H1 (cell line): ENCODE data around the gene SAP30. TPM values are rescaled to one million over a fixed set of nuclear protein-coding genes. Genes with fewer than 3 reads are reported as not detected.
A peak's percentile ranks its signal among the peaks of the same experiment; 100 is the strongest.

Experiments used
- CHD7 ChIP-seq: fragments of 300-600 bp; sonication (generic); IDR thresholded peaks from 2 replicates; pipeline ENCODE4 v1.7.1; 2012; ENCODE audit warnings: low read length, moderate library complexity, mild to moderate bottlenecking, inconsistent platforms; ENCODE audit not compliant: insufficient replicate concordance
- RAD21 ChIP-seq, 2 experiments: IDR thresholded peaks in 1 of 2; conservative IDR thresholded peaks in 1 of 2; 2 replicates each; pipeline ENCODE4 v1.6.1; 2011; ENCODE audit warnings: low read depth in 2 of 2, low read length in 2 of 2, improper control_type of control experiment in 1 of 2, inconsistent platforms in 1 of 2, mild to moderate bottlenecking in 1 of 2, moderate library complexity in 1 of 2
- RBBP5 ChIP-seq: IDR thresholded peaks from 2 replicates; pipeline ENCODE4 v1.7.1; 2012; ENCODE audit warnings: low read depth, mild to moderate bottlenecking, inconsistent platforms, low read length, moderate library complexity, borderline replicate concordance
- RNF2 ChIP-seq: fragments of 200-900, 300-1000 bp; sonication (generic); IDR thresholded peaks from 2 replicates; pipeline ENCODE4 v1.7.1; 2016; ENCODE audit warnings: borderline replicate concordance, low read depth, mild to moderate bottlenecking, antibody characterized with exemption, low read length; ENCODE audit not compliant: poor library complexity, severe bottlenecking; ENCODE audit errors: missing control alignments
- RXRA ChIP-seq: IDR thresholded peaks from 2 replicates; pipeline ENCODE4 v1.6.1; 2011; ENCODE audit warnings: low read depth, mild to moderate bottlenecking, low read length, moderate library complexity; ENCODE audit not compliant: insufficient read depth
- SIN3A ChIP-seq, 2 experiments: IDR thresholded peaks in 1 of 2; conservative IDR thresholded peaks in 1 of 2; 2 replicates each; pipeline ENCODE4 v1.6.1; 2011 to 2012; ENCODE audit warnings: low read length in 2 of 2, improper control_type of control experiment in 1 of 2, low read depth in 1 of 2, mild to moderate bottlenecking in 1 of 2
- TCF12 ChIP-seq: IDR thresholded peaks from 2 replicates; pipeline ENCODE4 v1.6.1; 2011; ENCODE audit warnings: low read depth, mild to moderate bottlenecking, low read length
- polyA plus RNA-seq, 7 experiments: library from polyadenylated mRNA; depleted of rRNA in 3 of 7; stranded (reverse) in 5 of 7; unstranded in 2 of 7; fragments of >200 nt in 5 of 7; fragments of 200-250 nt in 2 of 7; gene quantifications; 1 replicate in 5 of 7; 2 replicates in 1 of 7; 4 replicates in 1 of 7; pipeline versions ENCODE4 v1.2.1 to v1.2.3, GENCODE V29; 2011 to 2013; ENCODE audit warnings: missing spikeins in 2 of 7, mixed read lengths in 2 of 7
- total RNA-seq: library from RNA; stranded (reverse); fragmentation: NEBNext Ultra II Directional; extraction: Animal tissue kit (Norgen Biotek cat#: 25700); gene quantifications from 2 replicates; pipeline ENCODE4 v1.2.1, GENCODE V29; 2021
- TF ChIP-seq, protein P1 (sequence below): IDR thresholded peaks from 2 replicates; pipeline ENCODE4 v1.6.1; 2012; ENCODE audit warnings: inconsistent platforms

The SAP30 gene
- total and polyA plus RNA-seq, 2 of the 8 experiments (the other 6 are each of a cell fraction or from before 2014, with no cell fraction given), result 7.7 to 21.1 TPM

- TF ChIP-seq CHD7, result no peak
- no peak for TF ChIP-seq RNF2
- TF ChIP-seq RXRA, result no peak
- TF ChIP-seq RBBP5, result no peak
- TF ChIP-seq RAD21 (IDR thresholded peaks at IDR 0.05 in 1 of 2, conservative IDR thresholded peaks at IDR 0.05 in 1 of 2; ENCODE audit: low read depth in 2 of 2, low read length in 2 of 2), result no peak
- no peak for TF ChIP-seq TCF12
- TF ChIP-seq, protein P1, sequence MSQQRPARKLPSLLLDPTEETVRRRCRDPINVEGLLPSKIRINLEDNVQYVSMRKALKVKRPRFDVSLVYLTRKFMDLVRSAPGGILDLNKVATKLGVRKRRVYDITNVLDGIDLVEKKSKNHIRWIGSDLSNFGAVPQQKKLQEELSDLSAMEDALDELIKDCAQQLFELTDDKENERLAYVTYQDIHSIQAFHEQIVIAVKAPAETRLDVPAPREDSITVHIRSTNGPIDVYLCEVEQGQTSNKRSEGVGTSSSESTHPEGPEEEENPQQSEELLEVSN, result no peak
- TF ChIP-seq SIN3A (conservative IDR thresholded peaks at IDR 0.05 in 1 of 2, IDR thresholded peaks at IDR 0.05 in 1 of 2; ENCODE audit: low read depth in 1 of 2, low read length in 2 of 2), result peak in 1 of 2 experiments; percentile 33; a peak in 1 of 4 replicates
These were observed 37.6 kb upstream of the SAP30 start (continued) for GRCh38 chr4:173332963-173333657.
